GM13977 (cell line): ENCODE measurements around the gene CDH4.

Source experiments
- DNase-seq: peaks from one replicate; pipeline ENCODE4 v3.0.0; 2012; ENCODE audit warnings: low spot score
- in situ Hi-C: fragments of 300-500 bp; cut with MboI; formaldehyde crosslinking; loops from one replicate; pipeline ENCODE4 v1.12.0; 2022; ENCODE audit warnings: low sequenced_read_pairs, low pct_unique_long_range_greater_than_20kb, mixed read lengths, inconsistent platforms; ENCODE audit not compliant: unreplicated experiment
- TF ChIP-seq, protein P1 (sequence below): IDR thresholded peaks from 2 replicates; pipeline ENCODE4 v1.5.1; 2012; ENCODE audit warnings: mild to moderate bottlenecking, control low read depth; ENCODE audit not compliant: insufficient read depth; ENCODE audit errors: extremely low read depth, missing control alignments

Gene CDH4

GRCh38 chr20:61443443-61444126, 191.5 kb downstream of the CDH4 start:
- TF ChIP-seq, protein P1, sequence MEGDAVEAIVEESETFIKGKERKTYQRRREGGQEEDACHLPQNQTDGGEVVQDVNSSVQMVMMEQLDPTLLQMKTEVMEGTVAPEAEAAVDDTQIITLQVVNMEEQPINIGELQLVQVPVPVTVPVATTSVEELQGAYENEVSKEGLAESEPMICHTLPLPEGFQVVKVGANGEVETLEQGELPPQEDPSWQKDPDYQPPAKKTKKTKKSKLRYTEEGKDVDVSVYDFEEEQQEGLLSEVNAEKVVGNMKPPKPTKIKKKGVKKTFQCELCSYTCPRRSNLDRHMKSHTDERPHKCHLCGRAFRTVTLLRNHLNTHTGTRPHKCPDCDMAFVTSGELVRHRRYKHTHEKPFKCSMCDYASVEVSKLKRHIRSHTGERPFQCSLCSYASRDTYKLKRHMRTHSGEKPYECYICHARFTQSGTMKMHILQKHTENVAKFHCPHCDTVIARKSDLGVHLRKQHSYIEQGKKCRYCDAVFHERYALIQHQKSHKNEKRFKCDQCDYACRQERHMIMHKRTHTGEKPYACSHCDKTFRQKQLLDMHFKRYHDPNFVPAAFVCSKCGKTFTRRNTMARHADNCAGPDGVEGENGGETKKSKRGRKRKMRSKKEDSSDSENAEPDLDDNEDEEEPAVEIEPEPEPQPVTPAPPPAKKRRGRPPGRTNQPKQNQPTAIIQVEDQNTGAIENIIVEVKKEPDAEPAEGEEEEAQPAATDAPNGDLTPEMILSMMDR, result no peak
- in situ Hi-C loops, result no loop called here
- no peak for DNase-seq

DNA sequence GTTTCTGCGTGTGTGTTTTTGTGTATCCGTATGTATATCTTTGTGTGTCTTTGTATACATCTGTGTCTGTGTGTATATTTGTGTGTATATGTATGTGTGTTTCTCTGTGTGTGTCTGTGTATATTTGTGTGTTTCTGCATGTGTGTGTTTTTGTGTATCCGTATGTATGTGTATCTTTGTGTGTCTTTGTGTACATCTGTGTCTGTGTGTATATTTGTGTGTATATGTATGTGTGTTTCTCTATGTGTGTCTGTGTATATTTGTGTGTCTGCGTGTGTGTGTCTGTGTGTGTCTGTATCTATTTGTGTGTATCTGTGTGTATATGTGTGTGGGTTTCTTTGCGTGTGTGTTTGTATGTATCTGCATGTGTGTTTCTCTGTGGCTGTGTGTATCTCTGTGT, 192.6 kb downstream of the CDH4 start:
- no peak for DNase-seq
- in situ Hi-C loops, result no loop called here
- TF ChIP-seq, protein P1, result no peak

- TF ChIP-seq, protein P1, result no peak
- in situ Hi-C loops, result no loop called here
- DNase-seq, result no peak
These were observed 193.1 kb downstream of the CDH4 start for GRCh38 chr20:61445138-61445537.

DNA sequence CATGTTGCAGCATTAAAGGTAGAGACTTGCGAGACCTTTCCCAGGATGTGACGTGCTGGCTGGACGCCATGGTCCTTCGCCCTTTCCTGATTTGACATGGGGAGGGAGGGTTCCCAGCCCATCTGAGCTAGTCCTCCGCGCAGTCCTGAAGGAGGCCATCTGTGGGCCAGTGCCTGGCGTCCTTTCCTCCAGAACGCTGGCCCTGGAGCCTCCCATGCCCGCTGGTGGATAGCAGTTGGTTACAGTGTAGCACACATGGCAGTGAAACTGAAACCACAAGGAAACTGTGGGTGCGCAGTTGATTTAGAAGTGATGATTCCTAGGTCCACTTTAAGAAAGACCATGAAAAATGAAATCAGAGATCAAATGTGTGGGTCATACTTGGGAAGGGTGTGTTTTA, 193.7 kb downstream of the CDH4 start:
- in situ Hi-C loops, result no loop called here
- DNase-seq, result no peak
- TF ChIP-seq, protein P1, result no peak

DNA sequence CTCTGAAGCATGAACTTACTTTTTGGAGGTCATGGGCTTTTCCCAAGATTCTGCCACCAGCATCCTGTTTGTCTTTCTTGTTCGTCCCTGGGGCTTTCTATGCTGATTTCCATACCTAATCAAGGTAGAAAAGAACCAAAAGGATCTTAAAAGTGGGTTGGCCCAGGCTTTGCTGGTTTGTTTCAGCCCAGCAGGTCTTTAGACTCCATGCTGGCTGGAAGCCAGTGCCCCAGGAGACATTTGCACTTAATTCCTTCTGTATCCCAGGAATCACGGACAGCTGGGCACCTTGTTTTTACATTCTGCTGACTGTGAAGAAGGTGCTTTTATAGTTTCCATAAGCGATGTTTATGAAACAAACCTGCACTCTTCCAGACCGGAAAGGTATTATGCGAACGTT, 195.9 kb downstream of the CDH4 start:
- TF ChIP-seq, protein P1, result no peak
- DNase-seq, result no peak
- in situ Hi-C loops, result no loop called here

- TF ChIP-seq, protein P1, result no peak
- in situ Hi-C loops, result no loop called here
These were observed 196.3 kb downstream of the CDH4 start for GRCh38 chr20:61448386-61448785.

More at GRCh38 chr20:61448386-61448785, 196.3 kb downstream of the CDH4 start:
- no peak for DNase-seq
